H1 (cell line): ENCODE measurements around the gene KLHL3. TPM values are rescaled to one million over a fixed set of nuclear protein-coding genes. Genes with fewer than 3 reads are reported as not detected.

ENCODE experiments used
- polyA plus RNA-seq, 7 experiments: library from polyadenylated mRNA; depleted of rRNA in 3 of 7; stranded (reverse) in 5 of 7; unstranded in 2 of 7; fragments of >200 nt in 5 of 7; fragments of 200-250 nt in 2 of 7; gene quantifications; 1 replicate in 5 of 7; 2 replicates in 1 of 7; 4 replicates in 1 of 7; pipeline versions ENCODE4 v1.2.1 to v1.2.3, GENCODE V29; 2011 to 2013; ENCODE audit warnings: missing spikeins in 2 of 7, mixed read lengths in 2 of 7
- total RNA-seq: library from RNA; stranded (reverse); fragmentation: NEBNext Ultra II Directional; extraction: Animal tissue kit (Norgen Biotek cat#: 25700); gene quantifications from 2 replicates; pipeline ENCODE4 v1.2.1, GENCODE V29; 2021
- TF ChIP-seq, protein P1 (sequence below): IDR thresholded peaks from 2 replicates; pipeline ENCODE4 v1.6.1; 2012; ENCODE audit warnings: low read length, inconsistent platforms

KLHL3 gene
- total and polyA plus RNA-seq, 2 of the 8 experiments (the other 6 are each of a cell fraction or from before 2014, with no cell fraction given) = 7.4 to 13.7 TPM

DNA sequence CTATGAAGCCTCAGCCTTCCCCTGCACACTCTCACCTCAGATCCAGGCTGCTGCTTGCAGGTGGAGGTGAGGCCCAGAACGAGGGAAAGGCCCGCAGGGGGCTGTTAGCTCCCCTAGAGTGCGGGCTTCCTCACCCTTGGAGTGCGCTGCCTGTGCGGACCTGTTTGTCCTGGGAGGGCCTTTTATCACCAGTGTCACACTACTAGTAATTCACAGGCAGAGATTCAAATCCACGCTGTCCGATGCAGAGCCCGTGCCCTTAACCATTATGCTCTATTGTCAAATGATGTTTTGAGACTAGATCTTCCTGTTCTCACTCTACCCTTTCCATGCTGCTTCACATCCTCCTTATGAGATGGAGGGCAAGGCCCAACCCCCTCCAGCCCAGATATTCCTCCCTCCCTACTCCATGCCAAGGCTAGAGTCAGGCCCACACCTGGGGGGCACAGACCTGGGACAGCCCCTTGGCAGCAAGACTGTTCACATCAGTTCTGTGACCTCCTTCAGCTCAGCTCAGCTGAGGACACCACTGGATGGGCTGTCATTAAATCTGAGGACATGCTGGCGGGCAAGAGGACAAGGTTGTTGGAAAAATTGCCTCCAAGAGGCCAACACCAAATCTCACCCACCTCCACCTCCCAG lies 124.0 kb downstream of the KLHL3 start (continued):
- TF ChIP-seq, protein P1, sequence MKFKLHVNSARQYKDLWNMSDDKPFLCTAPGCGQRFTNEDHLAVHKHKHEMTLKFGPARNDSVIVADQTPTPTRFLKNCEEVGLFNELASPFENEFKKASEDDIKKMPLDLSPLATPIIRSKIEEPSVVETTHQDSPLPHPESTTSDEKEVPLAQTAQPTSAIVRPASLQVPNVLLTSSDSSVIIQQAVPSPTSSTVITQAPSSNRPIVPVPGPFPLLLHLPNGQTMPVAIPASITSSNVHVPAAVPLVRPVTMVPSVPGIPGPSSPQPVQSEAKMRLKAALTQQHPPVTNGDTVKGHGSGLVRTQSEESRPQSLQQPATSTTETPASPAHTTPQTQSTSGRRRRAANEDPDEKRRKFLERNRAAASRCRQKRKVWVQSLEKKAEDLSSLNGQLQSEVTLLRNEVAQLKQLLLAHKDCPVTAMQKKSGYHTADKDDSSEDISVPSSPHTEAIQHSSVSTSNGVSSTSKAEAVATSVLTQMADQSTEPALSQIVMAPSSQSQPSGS = no peak
